GM12878 (cell line): ENCODE measurements around the gene ZNF800.

Experiments
- BRCA1 ChIP-seq: IDR thresholded peaks from 2 replicates; pipeline ENCODE4 v1.6.1; 2011; ENCODE audit warnings: low read depth, low read length, improper control_type of control experiment
- CREM ChIP-seq: IDR thresholded peaks from 2 replicates; pipeline ENCODE4 v1.6.1; 2014; ENCODE audit warnings: antibody characterized with exemption, low read depth
- DPF2 ChIP-seq: fragments of 450-650 bp; IDR thresholded peaks from 2 replicates; pipeline ENCODE4 v1.6.1; 2017; ENCODE audit warnings: mild to moderate bottlenecking
- EED ChIP-seq: sonication (generic); IDR thresholded peaks from 2 replicates; pipeline ENCODE4 v1.6.1; 2016; ENCODE audit warnings: antibody characterized with exemption, low read depth
- EP300 ChIP-seq, 2 experiments: fragments of 150-350 bp in 1 of 2; IDR thresholded peaks; 2 replicates each; pipeline ENCODE4 v1.6.1; 2011 to 2012; ENCODE audit warnings: low read depth in 2 of 2, low read length in 2 of 2, borderline replicate concordance in 1 of 2, improper control_type of control experiment in 1 of 2, inconsistent platforms in 1 of 2; ENCODE audit not compliant: control insufficient read depth in 1 of 2
- ESRRA ChIP-seq: IDR thresholded peaks from 2 replicates; pipeline ENCODE4 v1.6.1; 2012; ENCODE audit warnings: mild to moderate bottlenecking, low read length, improper control_type of control experiment
- EZH2 ChIP-seq: IDR thresholded peaks from 2 replicates; pipeline ENCODE4 v1.6.1; 2012; ENCODE audit warnings: low read depth, mild to moderate bottlenecking, control low read depth, inconsistent platforms, low read length, borderline replicate concordance; ENCODE audit not compliant: control insufficient read depth
- GATAD2B ChIP-seq: fragments of 450-650 bp; conservative IDR thresholded peaks from 2 replicates; pipeline ENCODE4 v1.6.1; 2017; ENCODE audit warnings: low read depth, mild to moderate bottlenecking, moderate library complexity
- RCOR1 ChIP-seq: conservative IDR thresholded peaks from 2 replicates; pipeline ENCODE4 v1.6.1; 2012; ENCODE audit warnings: low read depth, low read length, improper control_type of control experiment
- ZNF207 ChIP-seq: fragments of 450-650 bp; IDR thresholded peaks from 2 replicates; pipeline ENCODE4 v1.6.1; 2014; ENCODE audit warnings: antibody characterized with exemption, mild to moderate bottlenecking, borderline replicate concordance
- TF ChIP-seq, protein P1 (sequence below): IDR thresholded peaks from 2 replicates; pipeline ENCODE4 v1.6.1; 2012; ENCODE audit warnings: low read depth, low read length, improper control_type of control experiment
- TF ChIP-seq, protein P2 (sequence below), 3 experiments: IDR thresholded peaks in 2 of 3; conservative IDR thresholded peaks in 1 of 3; 2 replicates each; pipeline ENCODE4 v1.5.1; 2011; ENCODE audit warnings: low read depth in 3 of 3, low read length in 3 of 3, mild to moderate bottlenecking in 3 of 3, control low read depth in 2 of 3, moderate library complexity in 2 of 3, inconsistent platforms in 1 of 3, mixed read lengths in 1 of 3; ENCODE audit not compliant: control insufficient read depth in 2 of 3, insufficient read depth in 1 of 3; ENCODE audit errors: extremely low read depth in 1 of 3

DNA sequence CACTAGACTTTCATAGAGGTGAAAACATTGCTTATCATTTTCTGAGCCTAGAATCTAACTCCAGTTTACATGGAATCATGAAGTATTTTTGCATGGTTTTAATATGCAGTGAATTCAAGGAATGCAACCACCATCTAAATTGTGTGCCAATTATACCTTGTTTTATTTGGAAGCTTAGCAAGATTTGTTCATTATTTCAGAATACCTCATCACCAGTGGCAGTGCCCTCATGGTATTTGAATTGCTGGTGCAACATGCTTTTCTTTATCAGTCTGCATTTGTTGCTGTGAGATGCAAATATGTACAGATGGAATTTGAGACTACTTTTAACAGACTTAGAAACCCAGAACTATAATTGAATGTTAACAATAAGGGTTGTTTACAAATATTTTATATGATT lies 18.7 kb upstream of the ZNF800 start:
- no peak for TF ChIP-seq EZH2
- TF ChIP-seq, protein P1, sequence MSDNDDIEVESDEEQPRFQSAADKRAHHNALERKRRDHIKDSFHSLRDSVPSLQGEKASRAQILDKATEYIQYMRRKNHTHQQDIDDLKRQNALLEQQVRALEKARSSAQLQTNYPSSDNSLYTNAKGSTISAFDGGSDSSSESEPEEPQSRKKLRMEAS, result no peak
- TF ChIP-seq, protein P2, sequence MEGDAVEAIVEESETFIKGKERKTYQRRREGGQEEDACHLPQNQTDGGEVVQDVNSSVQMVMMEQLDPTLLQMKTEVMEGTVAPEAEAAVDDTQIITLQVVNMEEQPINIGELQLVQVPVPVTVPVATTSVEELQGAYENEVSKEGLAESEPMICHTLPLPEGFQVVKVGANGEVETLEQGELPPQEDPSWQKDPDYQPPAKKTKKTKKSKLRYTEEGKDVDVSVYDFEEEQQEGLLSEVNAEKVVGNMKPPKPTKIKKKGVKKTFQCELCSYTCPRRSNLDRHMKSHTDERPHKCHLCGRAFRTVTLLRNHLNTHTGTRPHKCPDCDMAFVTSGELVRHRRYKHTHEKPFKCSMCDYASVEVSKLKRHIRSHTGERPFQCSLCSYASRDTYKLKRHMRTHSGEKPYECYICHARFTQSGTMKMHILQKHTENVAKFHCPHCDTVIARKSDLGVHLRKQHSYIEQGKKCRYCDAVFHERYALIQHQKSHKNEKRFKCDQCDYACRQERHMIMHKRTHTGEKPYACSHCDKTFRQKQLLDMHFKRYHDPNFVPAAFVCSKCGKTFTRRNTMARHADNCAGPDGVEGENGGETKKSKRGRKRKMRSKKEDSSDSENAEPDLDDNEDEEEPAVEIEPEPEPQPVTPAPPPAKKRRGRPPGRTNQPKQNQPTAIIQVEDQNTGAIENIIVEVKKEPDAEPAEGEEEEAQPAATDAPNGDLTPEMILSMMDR (IDR thresholded peaks at IDR 0.05 in 2 of 3, conservative IDR thresholded peaks at IDR 0.05 in 1 of 3; ENCODE audit: control insufficient read depth in 2 of 3, extremely low read depth in 1 of 3, insufficient read depth in 1 of 3, low read depth in 3 of 3, low read length in 3 of 3), result no peak
- no peak for TF ChIP-seq EP300 (IDR thresholded peaks at IDR 0.05; ENCODE audit: borderline replicate concordance in 1 of 2, control insufficient read depth in 1 of 2, low read depth in 2 of 2, low read length in 2 of 2)
- no peak for TF ChIP-seq ZNF207
- no peak for TF ChIP-seq BRCA1
- TF ChIP-seq GATAD2B, result no peak
- no peak for TF ChIP-seq CREM
- TF ChIP-seq ESRRA, result no peak
- TF ChIP-seq RCOR1, result no peak
- no peak for TF ChIP-seq EED
- no peak for TF ChIP-seq DPF2
